Hindlimb muscle (tissue), 1 donor: ENCODE results near the gene DISP2. TPM values are rescaled to one million over a fixed set of nuclear protein-coding genes. Genes with fewer than 3 reads are reported as not detected.

ENCODE experiments used
- DNase-seq: peaks from one replicate; pipeline ENCODE4 v3.0.0-alpha.2; 2013
- polyA plus RNA-seq: library from polyadenylated mRNA; unstranded; fragments of 120-200 nt; gene quantifications from one replicate; pipeline ENCODE4 v1.2.1, GENCODE V29; 2013; ENCODE audit not compliant: insufficient read length

DISP2 gene
- polyA plus RNA-seq, 1 donor = 1.4 TPM

GRCh38 chr15:40424483-40425115, 66.6 kb downstream of the DISP2 start:
- DNase-seq = no peak

DNA sequence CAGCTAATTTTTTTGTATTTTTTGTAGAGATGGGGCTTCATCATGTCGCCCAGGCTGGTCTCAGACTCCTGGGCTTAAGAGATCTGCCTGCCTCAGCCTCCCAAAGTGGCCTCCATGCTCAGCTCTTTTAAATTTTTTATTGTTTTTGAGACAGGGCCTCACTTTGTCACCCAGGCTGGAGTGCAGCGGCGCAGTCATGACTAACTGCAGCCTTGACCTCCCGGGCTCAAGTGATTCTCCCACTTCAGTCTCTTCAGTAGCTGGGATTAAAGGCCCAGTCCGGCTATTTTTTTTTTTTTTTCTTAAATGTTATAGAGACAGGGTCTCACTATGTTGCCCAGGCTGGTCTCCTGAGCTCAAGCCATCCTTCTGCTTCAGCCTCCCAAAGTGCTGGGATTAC, 67.7 kb downstream of the DISP2 start:
- no peak for DNase-seq

- no peak for DNase-seq
Observed at GRCh38 chr15:40427188-40427587, 69.2 kb downstream of the DISP2 start.

- no peak for DNase-seq
Observed at GRCh38 chr15:40428185-40428584, 70.2 kb downstream of the DISP2 start.

Other genes with a start within 250 kb of the DISP2 start
- 12.5 TPM for gene BMF, start 249.3 kb upstream of the DISP2 start, polyA plus RNA-seq
- 7.8 TPM for gene BUB1B, start 197.2 kb upstream of the DISP2 start, polyA plus RNA-seq
- 0.76 TPM for gene PAK6, start 119.2 kb upstream of the DISP2 start, polyA plus RNA-seq
- gene ANKRD63, start 75.2 kb upstream of the DISP2 start, polyA plus RNA-seq = 0.40 TPM
- 7.9 TPM for gene PLCB2, start 50.3 kb upstream of the DISP2 start, polyA plus RNA-seq
- gene INAFM2, start 34.5 kb upstream of the DISP2 start, polyA plus RNA-seq = 13.2 TPM
- gene CCDC9B, start 17.3 kb upstream of the DISP2 start, polyA plus RNA-seq = 22.2 TPM
- not detected for gene PHGR1, start 7.2 kb upstream of the DISP2 start, polyA plus RNA-seq
- 16.8 TPM for gene KNSTRN, start 24.5 kb downstream of the DISP2 start, polyA plus RNA-seq
- gene IVD, start 47.6 kb downstream of the DISP2 start, polyA plus RNA-seq = 57.8 TPM
- 24.8 TPM for gene BAHD1, start 82.7 kb downstream of the DISP2 start, polyA plus RNA-seq
- 35.6 TPM for gene CHST14, start 112.8 kb downstream of the DISP2 start, polyA plus RNA-seq
- gene CCDC32, start 206.8 kb downstream of the DISP2 start, polyA plus RNA-seq = 21.0 TPM
- 10.5 TPM for gene RPUSD2, start 211.1 kb downstream of the DISP2 start, polyA plus RNA-seq
- gene KNL1, start 236.0 kb downstream of the DISP2 start, polyA plus RNA-seq = 9.0 TPM